GM06990 (cell line): ENCODE measurements around the gene NAT9.

Experiments
- DNase-seq: peaks from one replicate; pipeline ENCODE4 v3.0.0-alpha.2; 2011; ENCODE audit not compliant: insufficient read length; ENCODE audit errors: extremely low read depth
- H3K27me3 ChIP-seq: replicated peaks from 2 replicates; pipeline ENCODE4 v1.6.0; 2011; ENCODE audit warnings: low read length; ENCODE audit not compliant: control insufficient read depth, insufficient read depth
- H3K36me3 ChIP-seq: 2 replicates; pipeline ENCODE4 v1.5.1; 2011; ENCODE audit warnings: low read length; ENCODE audit not compliant: control insufficient read depth, insufficient read depth
- H3K4me3 ChIP-seq: replicated peaks from 2 replicates; pipeline ENCODE4 v1.5.1; 2011; ENCODE audit warnings: low read depth, mild to moderate bottlenecking, control low read depth, low read length
- TF ChIP-seq, protein P1 (sequence below): IDR thresholded peaks from 2 replicates; pipeline ENCODE4 v1.5.1; 2011; ENCODE audit warnings: low read length, control low read depth, mild to moderate bottlenecking, inconsistent platforms; ENCODE audit not compliant: insufficient read depth, poor library complexity, severe bottlenecking

The NAT9 gene, protein sequence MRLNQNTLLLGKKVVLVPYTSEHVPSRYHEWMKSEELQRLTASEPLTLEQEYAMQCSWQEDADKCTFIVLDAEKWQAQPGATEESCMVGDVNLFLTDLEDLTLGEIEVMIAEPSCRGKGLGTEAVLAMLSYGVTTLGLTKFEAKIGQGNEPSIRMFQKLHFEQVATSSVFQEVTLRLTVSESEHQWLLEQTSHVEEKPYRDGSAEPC

GRCh38 chr17:74776044-74776962, at the start of gene NAT9:
Gene NAT9, minus strand, starts transcription at chr17:74776345. Its CDS starts 647 bp downstream, at chr17:74775698.
- TF ChIP-seq, protein P1, sequence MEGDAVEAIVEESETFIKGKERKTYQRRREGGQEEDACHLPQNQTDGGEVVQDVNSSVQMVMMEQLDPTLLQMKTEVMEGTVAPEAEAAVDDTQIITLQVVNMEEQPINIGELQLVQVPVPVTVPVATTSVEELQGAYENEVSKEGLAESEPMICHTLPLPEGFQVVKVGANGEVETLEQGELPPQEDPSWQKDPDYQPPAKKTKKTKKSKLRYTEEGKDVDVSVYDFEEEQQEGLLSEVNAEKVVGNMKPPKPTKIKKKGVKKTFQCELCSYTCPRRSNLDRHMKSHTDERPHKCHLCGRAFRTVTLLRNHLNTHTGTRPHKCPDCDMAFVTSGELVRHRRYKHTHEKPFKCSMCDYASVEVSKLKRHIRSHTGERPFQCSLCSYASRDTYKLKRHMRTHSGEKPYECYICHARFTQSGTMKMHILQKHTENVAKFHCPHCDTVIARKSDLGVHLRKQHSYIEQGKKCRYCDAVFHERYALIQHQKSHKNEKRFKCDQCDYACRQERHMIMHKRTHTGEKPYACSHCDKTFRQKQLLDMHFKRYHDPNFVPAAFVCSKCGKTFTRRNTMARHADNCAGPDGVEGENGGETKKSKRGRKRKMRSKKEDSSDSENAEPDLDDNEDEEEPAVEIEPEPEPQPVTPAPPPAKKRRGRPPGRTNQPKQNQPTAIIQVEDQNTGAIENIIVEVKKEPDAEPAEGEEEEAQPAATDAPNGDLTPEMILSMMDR = no peak
- H3K4me3 ChIP-seq = peak within 1 kb of the TSS; percentile 91
- H3K36me3 ChIP-seq = peaks cover 20% of the 10 kb centered on the region
- H3K27me3 ChIP-seq = no peaks in the 10 kb centered on the region
- DNase-seq = peak; percentile 98

DNA sequence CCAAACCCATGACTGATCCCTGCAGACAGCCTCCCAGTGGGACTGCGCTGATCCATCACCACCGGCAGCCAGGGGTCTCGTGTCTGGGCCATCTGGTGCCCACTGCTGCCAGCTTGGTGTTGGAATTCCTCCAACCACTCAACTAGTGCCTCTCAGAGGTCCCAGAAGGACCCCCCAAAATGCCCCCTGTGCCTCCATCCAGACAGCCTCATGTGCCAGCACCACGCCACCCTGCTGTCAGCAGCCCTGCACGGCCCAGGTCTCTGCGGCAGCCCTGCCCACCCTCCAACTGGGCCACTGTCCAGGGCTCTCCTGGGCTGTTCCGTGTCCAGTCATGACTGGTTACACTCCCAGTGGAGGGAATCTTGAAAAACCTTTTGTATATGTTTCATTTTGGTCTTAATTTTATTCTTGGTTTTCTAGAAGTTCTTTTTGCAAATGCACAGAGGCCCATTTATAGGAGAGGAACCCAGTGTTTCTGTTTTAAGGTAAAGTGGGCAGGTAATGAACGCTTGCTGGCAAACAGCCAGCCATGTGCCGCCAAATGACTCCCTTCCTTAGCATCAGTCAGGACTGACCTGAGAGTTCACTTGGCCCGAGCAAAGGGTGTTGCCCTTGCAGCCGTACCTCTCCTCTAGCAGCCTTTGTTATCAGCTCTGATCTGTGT, 48.9 kb upstream of the NAT9 start:
- TF ChIP-seq, protein P1 = no peak
- peaks cover 13% of the 10 kb centered on the region for H3K36me3 ChIP-seq
- DNase-seq = no peak
- H3K27me3 ChIP-seq = no peaks in the 10 kb centered on the region
- no peak overlapping the region for H3K4me3 ChIP-seq

DNA sequence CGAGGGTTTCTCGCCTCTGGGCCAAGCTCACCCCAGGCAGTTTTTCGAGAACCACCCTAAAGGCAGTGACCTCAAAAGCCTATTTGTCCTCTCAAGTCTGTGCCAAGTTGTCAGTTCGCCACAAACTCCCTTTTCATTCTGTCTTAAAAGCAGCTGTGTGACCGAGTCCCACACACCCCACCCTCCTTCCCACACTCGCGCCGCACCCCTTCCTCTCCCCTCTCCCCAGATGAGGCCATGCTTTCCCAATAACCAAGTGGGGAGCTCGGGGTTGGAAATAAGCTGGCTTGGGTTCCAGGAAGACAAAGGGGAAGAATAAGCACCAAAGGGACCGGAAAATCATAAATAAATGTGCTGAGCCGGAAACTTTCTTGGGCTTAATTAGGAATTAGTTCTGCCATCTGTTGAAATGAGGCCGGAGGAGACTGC, 46.8 kb upstream of the NAT9 start:
- no peak for DNase-seq
- Histone ChIP-seq H3K4me3 (no peak overlapping the region), H3K27me3 (no peaks in the 10 kb centered on the region), H3K36me3 (peaks cover 17% of the 10 kb centered on the region)
- TF ChIP-seq, protein P1 = no peak

DNA sequence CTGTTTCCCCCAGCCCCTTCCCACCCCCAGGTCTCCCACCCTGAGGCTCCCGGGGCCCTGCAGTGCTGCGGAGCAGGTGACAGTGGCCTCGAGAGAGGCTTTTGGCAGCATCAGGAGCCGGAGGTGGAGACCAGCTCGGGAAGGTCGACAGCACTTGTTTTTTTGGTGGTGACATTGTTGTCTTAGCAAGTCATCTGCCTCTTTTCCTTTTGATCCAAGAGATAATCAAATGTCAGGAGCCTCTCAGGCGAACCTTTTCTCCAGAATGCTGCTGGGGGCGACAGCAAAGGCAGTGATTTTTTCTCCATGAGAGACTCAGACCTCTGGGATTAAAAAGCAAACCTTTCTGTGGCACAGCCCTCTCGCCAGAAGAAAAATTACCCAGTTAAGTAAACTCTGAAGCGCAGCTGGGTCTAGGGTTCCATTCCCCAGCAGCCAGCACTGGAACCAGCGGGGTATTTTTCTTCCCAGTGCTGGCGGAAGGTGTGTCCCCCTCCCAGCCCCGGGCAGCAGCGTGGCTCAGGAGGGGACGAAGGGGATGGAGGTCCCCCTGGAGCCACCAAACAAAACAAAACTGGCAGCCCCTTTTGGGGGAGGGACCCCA, 46.3 kb upstream of the NAT9 start:
- TF ChIP-seq, protein P1 = no peak
- H3K36me3 ChIP-seq = peaks cover 17% of the 10 kb centered on the region
- H3K27me3 ChIP-seq = no peaks in the 10 kb centered on the region
- no peak overlapping the region for H3K4me3 ChIP-seq
- no peak for DNase-seq

DNA sequence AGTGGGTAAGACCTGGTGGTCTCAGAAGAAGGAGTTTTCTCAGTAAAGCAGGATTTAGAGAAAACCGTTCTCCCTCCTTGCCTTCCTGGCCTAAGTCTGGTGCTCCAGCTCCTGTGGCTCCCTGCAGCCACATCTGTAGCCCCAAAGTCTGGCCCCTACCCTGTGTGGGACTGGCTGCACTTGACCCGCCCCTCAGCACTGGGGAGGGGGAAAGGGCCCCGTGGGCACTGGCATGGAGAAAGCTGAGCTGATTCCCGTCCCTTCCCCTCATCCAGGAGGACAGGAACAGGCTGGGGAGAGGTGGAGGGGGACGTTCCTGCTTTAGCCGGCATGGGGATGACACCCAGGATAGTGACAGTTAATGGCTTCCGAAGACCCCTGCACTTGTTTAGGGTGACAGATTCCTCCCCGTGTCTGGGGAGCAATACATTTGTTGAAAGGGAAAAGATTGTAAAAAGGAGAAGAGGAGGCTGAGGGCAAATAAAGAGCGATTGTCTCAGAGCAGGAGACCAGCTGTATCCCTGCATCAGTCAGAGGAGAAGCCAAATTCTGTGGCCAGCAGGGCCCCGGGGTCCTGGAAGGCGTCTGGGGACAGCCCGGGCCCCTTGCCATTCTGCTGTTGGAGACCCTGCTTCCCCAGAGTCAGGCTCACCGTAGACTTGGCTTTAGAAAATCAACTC, 45.6 kb upstream of the NAT9 start:
- Histone ChIP-seq H3K36me3 (peaks cover 17% of the 10 kb centered on the region), H3K27me3 (no peaks in the 10 kb centered on the region), H3K4me3 (no peak overlapping the region)
- TF ChIP-seq, protein P1 = no peak
- no peak for DNase-seq
